ENCODE results near the gene NTSR1. TPM values are rescaled to one million over a fixed set of nuclear protein-coding genes. Genes with fewer than 3 reads are reported as not detected.
"Not testable (repeated sequence)": the region's sequence is repeated elsewhere in the genome, so short reads cannot be mapped to it uniquely, and the experiment has no call there.

Gene NTSR1
- polyA plus RNA-seq, 1 experiment = 0.09 TPM

DNA sequence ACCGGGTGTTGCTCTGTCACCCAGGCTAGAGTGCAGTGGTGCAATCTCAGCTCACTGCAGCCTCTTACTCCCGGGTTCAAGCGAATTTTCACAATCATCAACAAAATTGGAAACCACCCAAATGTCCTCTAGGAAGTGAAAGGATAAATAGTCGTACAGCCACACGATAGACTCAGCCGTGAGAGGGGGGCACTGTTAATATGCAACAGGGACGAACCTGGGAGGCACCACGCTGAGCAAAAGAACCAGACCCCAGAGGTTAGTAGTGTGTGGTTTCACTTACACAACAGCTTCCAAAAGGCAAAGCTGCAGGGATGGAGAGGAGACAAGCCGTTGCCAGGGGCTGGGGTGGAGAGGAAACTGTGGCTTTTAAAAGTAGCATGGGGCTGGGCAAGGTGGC is 30.1 kb upstream of the NTSR1 start:
- Histone ChIP-seq H3K4me3 (ENCODE audit: low read depth, low read length) (no peak overlapping the region), H3K27me3 (ENCODE audit: control insufficient read depth, insufficient read depth, low read length) (peaks cover 43% of the 10 kb centered on the region), H3K27ac (ENCODE audit: low read depth, low read length) (no peak overlapping the region), H3K9me3 (ENCODE audit: control insufficient read depth, insufficient read depth, low read length) (peaks cover 13% of the 10 kb centered on the region)
- DNase-seq (ENCODE audit: low read depth, low spot score) = no peak
- TF ChIP-seq, protein P1, sequence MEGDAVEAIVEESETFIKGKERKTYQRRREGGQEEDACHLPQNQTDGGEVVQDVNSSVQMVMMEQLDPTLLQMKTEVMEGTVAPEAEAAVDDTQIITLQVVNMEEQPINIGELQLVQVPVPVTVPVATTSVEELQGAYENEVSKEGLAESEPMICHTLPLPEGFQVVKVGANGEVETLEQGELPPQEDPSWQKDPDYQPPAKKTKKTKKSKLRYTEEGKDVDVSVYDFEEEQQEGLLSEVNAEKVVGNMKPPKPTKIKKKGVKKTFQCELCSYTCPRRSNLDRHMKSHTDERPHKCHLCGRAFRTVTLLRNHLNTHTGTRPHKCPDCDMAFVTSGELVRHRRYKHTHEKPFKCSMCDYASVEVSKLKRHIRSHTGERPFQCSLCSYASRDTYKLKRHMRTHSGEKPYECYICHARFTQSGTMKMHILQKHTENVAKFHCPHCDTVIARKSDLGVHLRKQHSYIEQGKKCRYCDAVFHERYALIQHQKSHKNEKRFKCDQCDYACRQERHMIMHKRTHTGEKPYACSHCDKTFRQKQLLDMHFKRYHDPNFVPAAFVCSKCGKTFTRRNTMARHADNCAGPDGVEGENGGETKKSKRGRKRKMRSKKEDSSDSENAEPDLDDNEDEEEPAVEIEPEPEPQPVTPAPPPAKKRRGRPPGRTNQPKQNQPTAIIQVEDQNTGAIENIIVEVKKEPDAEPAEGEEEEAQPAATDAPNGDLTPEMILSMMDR (IDR thresholded peaks at IDR 0.05; ENCODE audit: low read depth, low read length) = no peak
- POLR2A ChIA-PET = interaction anchor here (1.0 kb wide), 1 partner anchor 40 kb away, joined by 3 read pairs; no protein-coding TSS in a partner anchor
- CTCF ChIA-PET = no interaction called here

DNA sequence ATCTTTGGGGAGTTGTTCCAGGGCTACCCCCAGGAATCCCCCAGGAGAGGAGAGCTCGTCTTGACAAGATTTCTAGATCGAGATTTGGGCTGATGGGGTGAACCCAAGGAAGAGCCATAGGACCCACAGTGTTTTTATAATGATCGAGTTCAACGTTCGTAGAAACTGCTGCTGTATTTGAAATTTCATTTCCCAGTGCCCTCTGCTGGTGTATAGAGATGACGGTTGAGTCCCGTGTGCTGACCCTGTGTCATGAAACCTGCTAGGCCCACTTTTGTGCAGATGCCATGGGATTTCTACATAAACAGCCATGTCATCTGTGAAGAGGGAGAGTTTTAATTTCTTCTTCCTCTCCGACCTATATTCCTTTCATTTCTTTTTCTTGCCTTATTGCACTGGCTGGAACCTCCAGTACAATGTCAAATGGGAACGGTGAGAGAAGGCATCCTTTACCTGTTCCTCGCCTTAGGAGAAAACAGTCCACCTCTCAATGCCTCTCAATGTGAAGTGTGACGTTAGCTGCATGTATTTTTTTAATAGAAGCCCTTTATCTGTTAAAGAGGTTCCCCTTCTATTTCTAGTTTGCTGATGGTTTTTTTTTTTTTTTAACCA is 28.6 kb upstream of the NTSR1 start:
- Histone ChIP-seq H3K9me3 (ENCODE audit: control insufficient read depth, insufficient read depth, low read length) (peaks cover 15% of the 10 kb centered on the region), H3K27ac (ENCODE audit: low read depth, low read length) (no peak overlapping the region), H3K27me3 (ENCODE audit: control insufficient read depth, insufficient read depth, low read length) (peaks cover 51% of the 10 kb centered on the region), H3K4me3 (ENCODE audit: low read depth, low read length) (no peak overlapping the region)
- no peak for DNase-seq (ENCODE audit: low read depth, low spot score)
- POLR2A ChIA-PET = no interaction called here
- TF ChIP-seq, protein P1 (IDR thresholded peaks at IDR 0.05; ENCODE audit: low read depth, low read length) = no peak
- CTCF ChIA-PET = interaction anchor here (1.0 to 2.3 kb wide), 2 partner anchors 111 to 128 kb away, joined by 4 to 9 read pairs; no protein-coding TSS in a partner anchor

DNA sequence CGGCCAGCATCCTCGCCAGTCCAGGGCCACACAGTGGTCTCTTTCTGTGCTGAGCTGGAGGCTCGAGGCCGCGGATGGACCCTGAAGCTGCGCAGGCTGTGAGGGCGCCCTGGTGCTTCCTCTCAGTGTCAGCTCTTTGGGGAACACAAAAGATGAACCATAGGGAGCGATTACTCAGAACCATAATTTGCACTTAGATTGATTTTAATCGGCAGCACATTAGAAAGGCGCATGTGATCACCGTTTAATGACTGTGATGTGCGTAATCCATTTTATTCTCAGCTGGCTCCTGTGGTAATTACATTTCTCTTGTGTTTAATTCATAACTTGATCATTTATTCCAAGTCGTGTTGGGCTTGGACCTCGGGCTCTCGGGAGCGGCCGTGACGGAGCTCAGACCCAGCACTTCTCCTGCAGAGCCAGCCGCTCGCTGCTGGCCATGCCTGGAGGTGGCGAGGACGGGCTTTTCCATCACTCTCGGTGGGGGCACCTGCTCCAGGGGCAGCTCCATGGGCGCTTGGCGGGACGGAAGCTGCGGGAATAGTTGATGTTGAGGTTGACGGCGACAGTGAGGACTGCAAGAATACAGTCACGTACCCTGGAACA is 25.6 kb upstream of the NTSR1 start:
- peaks cover 15% of the 10 kb centered on the region for H3K9me3 ChIP-seq (ENCODE audit: control insufficient read depth, insufficient read depth, low read length)
- TF ChIP-seq, protein P1 (IDR thresholded peaks at IDR 0.05; ENCODE audit: low read depth, low read length) = no peak
- POLR2A ChIA-PET = no interaction called here
- CTCF ChIA-PET = no interaction called here
- peaks cover 57% of the 10 kb centered on the region for H3K27me3 ChIP-seq (ENCODE audit: control insufficient read depth, insufficient read depth, low read length)
- no peak overlapping the region for H3K4me3 ChIP-seq (ENCODE audit: low read depth, low read length)
- DNase-seq (ENCODE audit: low read depth, low spot score) = no peak
- no peak overlapping the region for H3K27ac ChIP-seq (ENCODE audit: low read depth, low read length)

DNA sequence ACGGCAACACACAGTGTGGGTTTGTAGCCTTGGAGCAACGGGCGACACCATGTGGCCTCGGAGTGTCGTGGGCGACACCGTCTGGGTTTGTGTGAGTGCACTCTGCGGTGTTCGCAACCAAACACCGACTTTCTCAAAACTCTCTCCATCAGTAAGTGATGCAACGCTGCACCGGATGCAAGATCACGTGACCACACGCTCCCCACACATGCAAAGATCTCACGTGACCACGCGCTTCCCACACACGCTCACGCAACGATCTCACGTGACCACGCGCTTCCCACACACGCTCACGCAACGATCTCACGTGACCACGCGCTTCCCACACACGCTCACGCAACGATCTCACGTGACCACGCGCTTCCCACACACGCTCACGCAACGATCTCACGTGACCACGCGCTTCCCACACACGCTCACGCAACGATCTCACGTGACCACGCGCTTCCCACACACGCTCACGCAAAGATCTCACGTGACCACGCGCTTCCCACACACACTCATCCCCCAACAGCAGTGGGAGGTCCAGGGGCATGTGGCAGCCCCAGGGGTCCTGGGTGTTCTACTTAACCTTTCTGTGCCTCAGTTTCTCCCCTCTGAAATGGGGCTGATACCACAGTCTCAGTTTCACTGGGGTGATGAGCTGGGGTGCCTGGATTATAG is 24.8 kb upstream of the NTSR1 start:
- POLR2A ChIA-PET; H3K4me3 ChIP-seq (ENCODE audit: low read depth, low read length); H3K27ac ChIP-seq (ENCODE audit: low read depth, low read length); DNase-seq (ENCODE audit: low read depth, low spot score); CTCF ChIA-PET: not testable (repeated sequence)
- Histone ChIP-seq H3K27me3 (ENCODE audit: control insufficient read depth, insufficient read depth, low read length) (peaks cover 52% of the 10 kb centered on the region), H3K9me3 (ENCODE audit: control insufficient read depth, insufficient read depth, low read length) (peaks cover 15% of the 10 kb centered on the region)

DNA sequence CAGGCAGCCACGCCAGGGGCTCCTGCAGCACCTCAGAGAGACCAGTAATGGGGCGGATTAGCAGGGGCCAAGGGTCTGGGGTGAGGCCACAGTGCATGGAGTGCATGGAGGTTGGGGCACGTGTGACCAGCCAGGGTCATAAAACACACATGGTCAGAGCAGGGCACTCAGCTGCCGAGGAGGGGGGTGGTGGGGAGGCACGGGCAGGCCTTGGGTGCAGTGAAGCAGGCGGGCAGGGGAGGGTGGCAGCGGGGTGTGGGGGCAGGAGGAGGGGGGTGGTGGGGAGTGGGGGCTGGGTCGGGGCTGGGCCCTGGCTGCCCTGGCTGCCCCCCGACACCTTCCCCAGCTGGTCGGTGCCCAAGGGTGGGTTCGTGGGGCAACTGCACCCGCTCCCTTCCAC is 23.7 kb upstream of the NTSR1 start:
- DNase-seq (ENCODE audit: low read depth, low spot score) = no peak
- Histone ChIP-seq H3K27me3 (ENCODE audit: control insufficient read depth, insufficient read depth, low read length) (peaks cover 50% of the 10 kb centered on the region), H3K27ac (ENCODE audit: low read depth, low read length) (no peak overlapping the region), H3K9me3 (ENCODE audit: control insufficient read depth, insufficient read depth, low read length) (peaks cover 13% of the 10 kb centered on the region), H3K4me3 (ENCODE audit: low read depth, low read length) (no peak overlapping the region)
- TF ChIP-seq, protein P1 (IDR thresholded peaks at IDR 0.05; ENCODE audit: low read depth, low read length) = no peak
- ChIA-PET POLR2A (no interaction called here), CTCF (no interaction called here)

All from AG04450 (cell line).